ENCODE measurements around the gene SCUBE1. TPM values are rescaled to one million over a fixed set of nuclear protein-coding genes. Genes with fewer than 3 reads are reported as not detected.
A peak's percentile ranks its signal among the peaks of the same experiment; 100 is the strongest.

SCUBE1 gene
- total RNA-seq, 2 experiments from 2014 or later, result not detected

DNA sequence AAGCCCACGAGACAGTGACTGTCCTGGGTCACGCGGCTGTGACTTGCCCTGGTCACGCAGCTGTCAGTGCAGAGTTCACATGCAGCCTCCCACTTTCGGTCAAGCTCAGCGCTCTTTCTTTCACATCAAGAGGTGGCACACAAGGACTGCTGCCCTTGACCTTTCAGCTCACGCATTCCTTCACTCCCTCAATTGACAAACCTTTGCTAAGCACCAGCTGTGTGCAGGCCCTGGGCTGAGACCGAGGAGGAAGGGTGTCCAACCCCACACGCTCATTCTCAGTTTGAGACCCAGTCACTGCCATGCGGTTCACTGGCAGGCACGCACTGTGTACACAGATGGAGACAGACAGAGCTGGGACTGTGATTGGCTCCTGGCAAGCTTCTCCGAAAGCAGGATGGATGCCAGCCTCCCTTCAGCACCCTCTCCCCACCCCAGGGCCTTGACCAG, 70.3 kb downstream of the SCUBE1 start:
- no peaks in the 10 kb centered on the region for H3K9me3 Mint-ChIP-seq (ENCODE audit: low read depth)
- ChIA-PET CTCF (interaction anchor here (1.0 to 3.6 kb wide), 4 partner anchors 41 to 112 kb away, joined by 5 to 36 read pairs (median 8); partner anchors contain the start of gene SCUBE1), POLR2A (no interaction called here)
- DNase-seq, result no peak
- no peak overlapping the region for H3K27ac Mint-ChIP-seq
- no peak for ATAC-seq
- H3K4me3 Mint-ChIP-seq, result no peak overlapping the region
- no peaks in the 10 kb centered on the region for H3K4me1 Mint-ChIP-seq
- no peaks in the 10 kb centered on the region for H3K36me3 Mint-ChIP-seq (ENCODE audit: low read depth)
- H3K27me3 Mint-ChIP-seq, result no peaks in the 10 kb centered on the region
- intact Hi-C loops (cut with DNase I, micrococcal nuclease), result loop anchor here in 1 of 2 experiments (5.0 kb wide), 1 partner anchor 74 kb away; no protein-coding TSS in a partner anchor

DNA sequence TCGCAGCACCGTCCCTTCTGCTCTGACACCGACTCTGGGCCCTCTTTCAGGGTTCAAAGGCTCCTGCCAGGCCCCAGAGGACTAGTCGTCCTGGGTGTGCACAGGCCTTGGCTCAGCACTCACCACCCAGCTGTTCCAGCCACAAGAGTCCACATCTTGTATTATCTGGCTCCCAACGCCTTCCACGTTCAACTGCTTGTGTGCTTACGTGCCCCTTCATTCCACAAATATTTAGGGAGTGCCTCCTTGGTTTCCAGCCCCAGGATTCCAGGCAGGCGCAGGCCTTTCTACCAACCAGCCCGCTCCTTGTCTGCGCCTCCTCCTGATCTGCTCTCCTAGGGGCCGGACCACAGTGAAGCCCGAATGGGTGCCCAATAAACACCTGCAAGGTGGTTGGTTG, 70.9 kb downstream of the SCUBE1 start:
- no peak overlapping the region for H3K4me3 Mint-ChIP-seq
- no peaks in the 10 kb centered on the region for H3K27me3 Mint-ChIP-seq
- DNase-seq, result no peak
- intact Hi-C loops (cut with DNase I, micrococcal nuclease), result loop anchor here in 1 of 2 experiments (5.0 kb wide), 1 partner anchor 75 kb away; no protein-coding TSS in a partner anchor
- POLR2A ChIA-PET, result no interaction called here
- CTCF ChIA-PET, result interaction anchor here (1.5 to 3.6 kb wide), 2 partner anchors 41 to 73 kb away, joined by 6 to 36 read pairs; partner anchors contain the start of gene SCUBE1
- no peak for ATAC-seq
- no peaks in the 10 kb centered on the region for H3K9me3 Mint-ChIP-seq (ENCODE audit: low read depth)
- no peaks in the 10 kb centered on the region for H3K36me3 Mint-ChIP-seq (ENCODE audit: low read depth)
- H3K4me1 Mint-ChIP-seq, result no peaks in the 10 kb centered on the region
- H3K27ac Mint-ChIP-seq, result no peak overlapping the region

DNA sequence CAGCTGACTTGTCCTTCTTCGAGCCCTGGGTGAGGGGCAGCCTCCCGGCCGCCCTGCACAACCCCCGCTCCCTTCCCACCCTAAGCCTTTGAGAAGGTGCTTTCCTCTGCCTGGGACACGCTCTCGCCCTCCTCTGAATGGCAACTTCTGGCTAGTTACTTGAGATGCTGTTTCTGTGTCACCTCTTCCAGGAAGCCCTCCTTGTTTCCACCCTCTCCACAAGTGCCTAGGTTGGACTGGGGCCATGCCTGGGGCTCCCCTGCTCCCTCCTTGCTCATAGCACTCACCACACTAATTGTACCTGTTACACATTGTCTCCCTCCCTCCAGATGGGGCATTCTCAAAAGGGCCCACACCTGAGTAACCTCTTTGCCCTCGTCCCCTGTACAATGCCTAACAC, 72.2 kb downstream of the SCUBE1 start:
- CTCF ChIA-PET, result interaction anchor here (0.7 to 0.8 kb wide), 2 partner anchors 75 to 180 kb away, joined by 3 read pairs; no protein-coding TSS in a partner anchor
- Mint-ChIP-seq H3K4me1 (no peaks in the 10 kb centered on the region), H3K9me3 (ENCODE audit: low read depth) (no peaks in the 10 kb centered on the region), H3K36me3 (ENCODE audit: low read depth) (no peaks in the 10 kb centered on the region), H3K27ac (no peak overlapping the region), H3K4me3 (no peak overlapping the region), H3K27me3 (no peaks in the 10 kb centered on the region)
- ATAC-seq (no peak), DNase-seq (no peak)
- POLR2A ChIA-PET, result no interaction called here
- intact Hi-C loops (cut with DNase I, micrococcal nuclease), result loop anchor here in 1 of 2 experiments (5.0 kb wide), 1 partner anchor 76 kb away; no protein-coding TSS in a partner anchor

DNA sequence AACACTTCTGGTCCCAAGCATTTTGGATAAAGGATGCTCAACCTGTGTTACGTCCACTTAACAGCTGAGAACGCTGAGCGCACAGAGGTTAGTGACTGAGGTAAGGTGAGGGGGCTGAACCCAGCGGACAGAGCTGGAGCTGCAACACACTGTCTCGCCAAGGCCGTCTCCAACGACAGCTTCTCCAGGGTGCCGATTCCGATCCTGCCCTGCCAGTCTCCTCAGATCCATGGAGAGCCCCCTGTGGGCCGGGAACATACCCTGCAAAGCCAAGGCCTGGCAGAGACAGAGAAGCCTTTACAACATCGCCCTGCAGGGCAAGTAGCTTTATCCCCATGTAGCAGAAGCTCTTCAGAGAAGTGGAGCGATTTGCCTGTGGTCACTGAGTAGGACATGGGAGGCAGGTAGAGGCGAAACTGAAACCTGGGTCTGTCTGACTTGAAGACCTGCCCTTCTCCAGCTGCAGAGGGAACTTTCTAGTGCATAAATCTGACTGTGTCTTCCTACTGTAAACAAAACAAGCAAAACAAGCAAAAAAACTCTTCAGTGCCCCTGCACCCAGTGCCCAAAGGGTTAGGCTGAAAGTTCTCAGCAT, 72.8 kb downstream of the SCUBE1 start:
- POLR2A ChIA-PET, result no interaction called here
- no peaks in the 10 kb centered on the region for H3K36me3 Mint-ChIP-seq (ENCODE audit: low read depth)

DNA sequence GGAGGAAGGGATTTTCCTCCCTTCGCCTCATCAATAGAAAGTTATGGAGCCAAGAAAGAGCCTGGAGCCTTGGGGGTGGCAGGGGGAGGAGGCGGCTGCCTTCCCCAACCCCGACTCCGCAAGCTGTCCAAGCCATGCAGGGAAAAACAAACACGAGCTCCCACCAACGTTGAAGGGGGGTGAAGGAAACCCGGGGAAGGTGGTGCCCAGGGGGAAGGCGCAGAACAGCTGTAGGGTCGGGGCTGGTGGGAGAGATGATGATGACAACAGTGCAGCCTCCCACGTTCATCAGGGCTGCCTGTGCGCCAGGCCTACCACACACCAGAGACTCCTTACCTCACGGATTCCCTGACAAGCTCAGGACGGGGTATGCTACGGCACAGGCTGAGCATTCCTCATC, 73.5 kb downstream of the SCUBE1 start:
- POLR2A ChIA-PET, result no interaction called here

More for the DNA sequence above, 72.8 kb downstream of the SCUBE1 start:
- H3K27ac Mint-ChIP-seq, result no peak overlapping the region
- ATAC-seq (no peak), DNase-seq (no peak)
- intact Hi-C loops (cut with DNase I, micrococcal nuclease), result loop anchor here in 1 of 2 experiments (5.0 kb wide), 1 partner anchor 77 kb away; no protein-coding TSS in a partner anchor
- CTCF ChIA-PET, result interaction anchor here (0.7 to 1.2 kb wide), 3 partner anchors 10 to 193 kb away, joined by 3 to 5 read pairs (median 3); no protein-coding TSS in a partner anchor
- H3K4me1 Mint-ChIP-seq, result no peaks in the 10 kb centered on the region
- no peaks in the 10 kb centered on the region for H3K27me3 Mint-ChIP-seq
- no peaks in the 10 kb centered on the region for H3K9me3 Mint-ChIP-seq (ENCODE audit: low read depth)
- H3K4me3 Mint-ChIP-seq, result no peak overlapping the region

DNA sequence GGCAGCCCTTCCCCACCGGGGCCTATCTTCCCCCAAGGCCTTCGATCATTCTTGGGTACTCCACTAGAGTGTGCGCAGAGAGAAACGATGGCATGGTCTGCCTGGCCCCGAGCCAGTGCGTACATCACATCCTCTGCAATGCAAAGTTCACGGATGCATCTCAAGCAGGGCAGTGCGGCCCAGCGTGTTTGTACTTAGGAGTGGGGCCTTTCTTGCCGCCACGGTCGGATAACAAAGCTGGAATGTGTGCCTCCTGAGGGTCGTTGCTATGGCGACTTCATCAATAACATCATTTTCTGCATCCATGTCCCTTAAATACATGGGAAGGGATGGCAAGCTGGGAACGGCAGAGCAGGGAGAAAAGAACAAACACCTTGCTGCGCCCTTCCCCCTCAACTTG, 73.9 kb downstream of the SCUBE1 start:
- peaks cover 3% of the 10 kb centered on the region for H3K27me3 Mint-ChIP-seq
- DNase-seq (no peak), ATAC-seq (no peak)
- no peaks in the 10 kb centered on the region for H3K36me3 Mint-ChIP-seq (ENCODE audit: low read depth)
- H3K4me1 Mint-ChIP-seq, result peaks cover 8% of the 10 kb centered on the region
- H3K9me3 Mint-ChIP-seq (ENCODE audit: low read depth), result no peaks in the 10 kb centered on the region
- H3K4me3 Mint-ChIP-seq, result no peak overlapping the region
- CTCF ChIA-PET, result interaction anchor here (1.2 kb wide), 1 partner anchor 9 kb away, joined by 5 read pairs; no protein-coding TSS in a partner anchor
- POLR2A ChIA-PET, result no interaction called here
- intact Hi-C loops (cut with DNase I, micrococcal nuclease), result no loop called here
- H3K27ac Mint-ChIP-seq, result no peak overlapping the region

More for the DNA sequence above, 73.5 kb downstream of the SCUBE1 start:
- Mint-ChIP-seq H3K27me3 (peaks cover 3% of the 10 kb centered on the region), H3K9me3 (ENCODE audit: low read depth) (no peaks in the 10 kb centered on the region), H3K4me3 (no peak overlapping the region), H3K27ac (no peak overlapping the region), H3K36me3 (ENCODE audit: low read depth) (no peaks in the 10 kb centered on the region), H3K4me1 (peaks cover 4% of the 10 kb centered on the region)
- no peak for ATAC-seq
- CTCF ChIA-PET, result interaction anchor here (0.7 to 1.2 kb wide), 2 partner anchors 9 to 193 kb away, joined by 3 to 5 read pairs; no protein-coding TSS in a partner anchor
- no peak for DNase-seq
- intact Hi-C loops (cut with DNase I, micrococcal nuclease), result loop anchor here in 1 of 2 experiments (5.0 kb wide), 1 partner anchor 78 kb away; no protein-coding TSS in a partner anchor

DNA sequence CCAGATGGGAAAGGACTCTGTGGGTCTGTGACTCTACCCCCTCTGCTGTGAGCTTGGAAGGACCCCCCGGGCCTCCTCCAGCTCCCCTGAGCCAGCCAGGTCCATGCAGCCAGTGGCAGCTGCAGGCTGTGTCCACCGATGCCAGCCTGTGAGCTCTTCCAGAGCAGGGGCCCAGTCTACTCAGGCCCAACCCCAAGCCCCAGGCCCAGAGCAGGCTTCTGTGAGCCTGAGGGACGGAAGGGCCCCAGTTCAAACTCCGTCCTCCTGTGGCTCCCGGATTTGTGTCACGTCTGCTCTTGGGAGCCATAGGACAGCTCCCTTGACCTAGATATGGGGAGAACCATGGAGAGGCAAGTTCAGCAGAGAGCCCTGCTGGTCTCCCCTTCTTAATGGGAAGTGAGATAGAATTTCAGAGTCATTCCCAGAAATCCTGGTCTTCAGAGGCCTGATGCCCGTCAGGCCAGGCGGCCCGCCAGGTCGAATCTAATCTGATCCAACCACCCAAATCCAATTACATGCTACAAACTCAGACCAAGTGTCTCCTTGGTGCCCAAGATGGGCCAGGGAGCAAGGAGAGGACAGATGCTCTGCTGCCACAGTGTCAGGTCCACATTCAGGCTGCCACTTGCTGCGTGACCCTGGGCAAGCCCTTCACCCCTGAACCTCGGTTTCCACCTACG, 75.1 kb downstream of the SCUBE1 start:
- Mint-ChIP-seq H3K4me3 (no peak overlapping the region), H3K27ac (no peak overlapping the region), H3K36me3 (ENCODE audit: low read depth) (no peaks in the 10 kb centered on the region), H3K4me1 (peaks cover 20% of the 10 kb centered on the region), H3K27me3 (peaks cover 3% of the 10 kb centered on the region), H3K9me3 (ENCODE audit: low read depth) (no peaks in the 10 kb centered on the region)
- POLR2A ChIA-PET, result interaction anchor here (0.7 kb wide), 1 partner anchor 365 kb away, joined by 3 read pairs; no protein-coding TSS in a partner anchor
- ATAC-seq (no peak), DNase-seq (no peak)
- intact Hi-C loops (cut with DNase I, micrococcal nuclease), result no loop called here
- CTCF ChIA-PET, result interaction anchor here (0.5 kb wide), 1 partner anchor 166 kb away, joined by 3 read pairs; no protein-coding TSS in a partner anchor

DNA sequence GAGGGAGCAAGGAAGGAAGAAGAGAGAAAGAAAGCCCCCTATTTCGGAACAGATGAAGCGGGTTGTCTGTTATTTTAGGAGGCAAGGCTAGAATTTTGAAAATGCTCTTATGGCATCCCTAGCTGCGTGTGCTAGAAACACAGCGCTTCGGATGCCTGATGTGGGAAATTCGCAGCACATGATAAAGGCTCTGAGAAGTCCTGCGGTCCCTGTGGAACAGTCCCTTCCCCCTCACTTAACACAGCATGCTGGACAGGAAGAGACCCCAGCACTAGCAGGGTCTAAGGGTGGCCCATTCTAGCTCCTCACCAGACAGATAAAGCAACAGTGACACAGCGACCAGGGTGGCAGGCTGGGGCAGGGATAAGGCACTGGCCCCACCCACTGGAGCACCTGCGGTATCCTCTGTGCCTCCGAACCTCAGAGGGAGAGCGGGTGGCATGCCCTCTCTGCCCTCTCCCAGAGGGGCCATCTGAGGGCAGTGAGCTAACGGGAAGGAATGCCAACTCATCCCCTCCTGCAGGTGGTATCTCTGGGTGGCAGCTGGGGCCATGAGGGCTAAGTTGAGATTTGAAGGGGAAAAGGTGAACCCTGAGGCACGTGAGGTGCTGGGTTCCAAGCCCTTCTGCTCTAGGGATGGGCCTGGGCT, 75.7 kb downstream of the SCUBE1 start:
- no peaks in the 10 kb centered on the region for H3K9me3 Mint-ChIP-seq (ENCODE audit: low read depth)
- POLR2A ChIA-PET, result interaction anchor here (0.7 kb wide), 1 partner anchor 364 kb away, joined by 3 read pairs; no protein-coding TSS in a partner anchor

DNA sequence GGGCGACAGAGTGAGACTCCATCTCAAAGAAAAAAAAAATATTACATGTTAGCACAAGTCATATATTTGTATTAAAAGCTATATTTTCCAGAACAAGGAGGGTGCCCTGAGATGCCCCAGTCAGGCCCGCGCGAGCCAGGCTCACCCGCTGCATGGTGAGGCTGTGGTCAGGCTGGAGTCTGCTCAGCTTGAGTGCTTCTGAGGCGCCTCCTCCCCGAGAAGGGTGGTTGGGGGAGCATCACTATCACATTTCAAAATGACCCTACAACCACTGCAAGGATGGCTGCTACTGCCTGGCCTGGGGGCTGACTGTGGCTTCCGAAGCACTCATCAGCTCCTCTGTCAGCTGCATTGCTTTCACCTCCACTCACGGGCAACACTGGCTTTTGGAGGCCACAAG, 77.1 kb downstream of the SCUBE1 start:
- ChIA-PET POLR2A (interaction anchor here (0.6 kb wide), 1 partner anchor 76 kb away, joined by 4 read pairs; no protein-coding TSS in a partner anchor), CTCF (interaction anchor here (1.2 kb wide), 1 partner anchor 52 kb away, joined by 3 read pairs; no protein-coding TSS in a partner anchor)
- Mint-ChIP-seq H3K27me3 (peaks cover 3% of the 10 kb centered on the region), H3K27ac (no peak overlapping the region), H3K36me3 (ENCODE audit: low read depth) (no peaks in the 10 kb centered on the region), H3K4me1 (peaks cover 26% of the 10 kb centered on the region), H3K4me3 (no peak overlapping the region), H3K9me3 (ENCODE audit: low read depth) (no peaks in the 10 kb centered on the region)
- no peak for ATAC-seq
- DNase-seq, result no peak
- intact Hi-C loops (cut with DNase I, micrococcal nuclease), result no loop called here

More for the DNA sequence above, 75.7 kb downstream of the SCUBE1 start:
- CTCF ChIA-PET, result interaction anchor here (0.5 kb wide), 1 partner anchor 166 kb away, joined by 3 read pairs; no protein-coding TSS in a partner anchor
- Mint-ChIP-seq H3K4me3 (no peak overlapping the region), H3K36me3 (ENCODE audit: low read depth) (no peaks in the 10 kb centered on the region), H3K4me1 (peaks cover 26% of the 10 kb centered on the region), H3K27me3 (peaks cover 3% of the 10 kb centered on the region), H3K27ac (no peak overlapping the region)
- no peak for DNase-seq
- intact Hi-C loops (cut with DNase I, micrococcal nuclease), result no loop called here
- ATAC-seq, result no peak

DNA sequence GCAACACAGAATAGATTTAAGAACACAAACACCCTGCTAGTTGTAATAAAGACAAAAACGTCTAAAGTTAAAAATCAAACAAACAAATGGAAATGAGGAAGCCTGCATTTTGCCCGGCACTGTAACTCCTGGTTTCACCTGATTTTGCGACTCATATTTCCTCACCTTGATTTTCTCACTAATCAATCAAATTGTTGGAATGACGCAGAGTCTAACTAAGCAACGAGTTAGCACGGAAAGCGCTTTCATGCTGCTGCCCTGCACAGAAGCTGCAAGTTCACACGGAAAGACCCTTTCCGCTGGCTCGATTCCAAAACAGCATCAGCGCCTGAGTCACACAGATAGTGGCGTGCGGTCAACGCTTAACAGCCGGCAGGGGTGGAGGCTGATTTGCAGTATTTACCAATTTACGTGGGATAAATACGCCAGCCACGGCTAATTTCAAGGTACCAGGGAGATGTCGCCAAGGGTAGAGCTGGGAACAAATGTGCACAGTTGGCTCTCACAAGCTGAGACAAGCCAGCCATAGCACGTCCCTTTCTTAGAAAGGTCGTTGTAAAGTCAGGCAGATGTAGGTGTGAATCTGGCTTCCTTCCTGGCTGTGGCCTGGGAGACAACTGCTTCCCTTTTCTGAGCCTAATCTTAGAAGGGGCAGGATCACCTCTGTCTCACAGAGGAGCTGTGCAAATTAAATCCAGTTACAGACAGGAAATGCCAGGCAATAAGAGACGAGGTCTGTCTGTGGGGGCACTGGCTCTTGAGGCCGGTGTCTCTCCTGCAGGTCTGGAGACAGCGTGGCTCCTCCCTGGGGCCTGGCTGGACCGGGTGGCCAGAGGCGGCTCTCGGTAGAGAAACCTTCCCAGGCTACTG, 79.3 kb downstream of the SCUBE1 start:
- Mint-ChIP-seq H3K36me3 (ENCODE audit: low read depth) (no peaks in the 10 kb centered on the region), H3K4me3 (peak overlapping the region; percentile 49), H3K27me3 (peaks cover 3% of the 10 kb centered on the region), H3K4me1 (peaks cover 26% of the 10 kb centered on the region), H3K9me3 (ENCODE audit: low read depth) (no peaks in the 10 kb centered on the region), H3K27ac (peak overlapping the region; percentile 16)
- DNase-seq (peak; percentile 93), ATAC-seq (peak; percentile 94)
- ChIA-PET CTCF (interaction anchor here (0.6 to 1.2 kb wide), 4 partner anchors 17 to 124 kb away, joined by 3 read pairs; no protein-coding TSS in a partner anchor), POLR2A (no interaction called here)
- intact Hi-C loops (cut with DNase I, micrococcal nuclease), result loop anchor here in 1 of 2 experiments (1.0 to 5.0 kb wide), 3 partner anchors 33 to 693 kb away; partner anchors contain the start of genes SAMM50 and TTLL12

Measured in activated CD4-positive, alpha-beta T cell treated with anti-CD3 and anti-CD28 coated beads for 36 hours (primary cell).